ENCODE measurements around the gene SMG1.
"Not testable (repeated sequence)": the region's sequence is repeated elsewhere in the genome, so short reads cannot be mapped to it uniquely, and the experiment has no call there.

The SMG1 gene

GRCh38 chr16:18780460-18781026 lies 145.7 kb downstream of the SMG1 start:
- not testable (repeated sequence) for H3K27ac ChIP-seq

GRCh38 chr16:18777664-18778063 lies 148.5 kb downstream of the SMG1 start:
- H3K4me3 ChIP-seq, H3K27ac ChIP-seq: not testable (repeated sequence)

More at GRCh38 chr16:18780460-18781026, 145.7 kb downstream of the SMG1 start:
- not testable (repeated sequence) for H3K4me3 ChIP-seq

GRCh38 chr16:18776334-18776733 lies 149.9 kb downstream of the SMG1 start:
- not testable (repeated sequence) for H3K4me3 ChIP-seq, H3K27ac ChIP-seq

GRCh38 chr16:18774651-18775050 lies 151.6 kb downstream of the SMG1 start:
- H3K27ac ChIP-seq, result peak overlapping the region in 1 of 21 experiments; percentile 22
- not testable (repeated sequence) for H3K4me3 ChIP-seq

GRCh38 chr16:18772171-18772570 lies 154.0 kb downstream of the SMG1 start:
- not testable (repeated sequence) for H3K4me3 ChIP-seq, H3K27ac ChIP-seq

- H3K4me3 ChIP-seq, H3K27ac ChIP-seq: not testable (repeated sequence)
Measured at GRCh38 chr16:18770336-18770962, 155.8 kb downstream of the SMG1 start.

- not testable (repeated sequence) for H3K4me3 ChIP-seq, H3K27ac ChIP-seq
Measured at GRCh38 chr16:18767217-18767616, 159.0 kb downstream of the SMG1 start.

GRCh38 chr16:18762713-18763112 lies 163.5 kb downstream of the SMG1 start:
- not testable (repeated sequence) for H3K4me3 ChIP-seq, H3K27ac ChIP-seq

- H3K4me3 ChIP-seq, H3K27ac ChIP-seq: not testable (repeated sequence)
Measured at GRCh38 chr16:18759598-18760520, 166.3 kb downstream of the SMG1 start.

GRCh38 chr16:18757960-18758660 lies 168.1 kb downstream of the SMG1 start:
- not testable (repeated sequence) for H3K4me3 ChIP-seq, H3K27ac ChIP-seq

- not testable (repeated sequence) for H3K4me3 ChIP-seq, H3K27ac ChIP-seq
Measured at GRCh38 chr16:18756639-18757038, 169.6 kb downstream of the SMG1 start.

Data from skin epidermis (tissue), 12 donors.